Activated T-helper 1 cell treated with anti-CD3 and anti-CD28 coated beads, Interleukin-12 subunit alpha, Interleukin-12 subunit beta, Interleukin-2, Interleukin-4 antibody, amounts not matched to agents 30 ng/mL and 10 ng/mL and 1 ng/mL, durations not matched to agents 14 hours and 24 hours and 36 hours (primary cell): ENCODE data around the gene OGG1. TPM values are rescaled to one million over a fixed set of nuclear protein-coding genes. Genes with fewer than 3 reads are reported as not detected.

ENCODE experiments used
- DNase-seq: peaks from one replicate; pipeline ENCODE4 v3.0.0; 2021; ENCODE audit warnings: low spot score
- H3K27ac Mint-ChIP-seq: one replicate; pipeline ENCODE4 v1.8.0; 2021; ENCODE audit warnings: mild to moderate bottlenecking, mixed read lengths
- H3K27me3 Mint-ChIP-seq: one replicate; pipeline ENCODE4 v1.8.0; 2022; ENCODE audit warnings: mild to moderate bottlenecking, moderate library complexity, mixed read lengths; ENCODE audit not compliant: insufficient read depth
- H3K36me3 Mint-ChIP-seq: one replicate; pipeline ENCODE4 v1.8.0; 2021; ENCODE audit warnings: low read depth, mixed read lengths
- H3K4me1 Mint-ChIP-seq: one replicate; pipeline ENCODE4 v1.8.0; 2021; ENCODE audit warnings: low read depth, mixed read lengths
- H3K4me3 Mint-ChIP-seq: one replicate; pipeline ENCODE4 v1.8.0; 2021; ENCODE audit warnings: mild to moderate bottlenecking, moderate library complexity, mixed read lengths
- H3K9me3 Mint-ChIP-seq: one replicate; pipeline ENCODE4 v1.8.0; 2021; ENCODE audit warnings: mixed read lengths
- intact Hi-C: fragments of 100-400 bp; cut with micrococcal nuclease; formaldehyde crosslinking; loops from one replicate; pipeline ENCODE4 v1.15.1; 2024
- total RNA-seq: library from RNA; stranded (reverse); gene quantifications from 2 replicates; pipeline ENCODE4 v1.2.3, GENCODE V29; 2022

The OGG1 gene
- total RNA-seq, 1 donor from 2014 or later, result 40.2 TPM

DNA sequence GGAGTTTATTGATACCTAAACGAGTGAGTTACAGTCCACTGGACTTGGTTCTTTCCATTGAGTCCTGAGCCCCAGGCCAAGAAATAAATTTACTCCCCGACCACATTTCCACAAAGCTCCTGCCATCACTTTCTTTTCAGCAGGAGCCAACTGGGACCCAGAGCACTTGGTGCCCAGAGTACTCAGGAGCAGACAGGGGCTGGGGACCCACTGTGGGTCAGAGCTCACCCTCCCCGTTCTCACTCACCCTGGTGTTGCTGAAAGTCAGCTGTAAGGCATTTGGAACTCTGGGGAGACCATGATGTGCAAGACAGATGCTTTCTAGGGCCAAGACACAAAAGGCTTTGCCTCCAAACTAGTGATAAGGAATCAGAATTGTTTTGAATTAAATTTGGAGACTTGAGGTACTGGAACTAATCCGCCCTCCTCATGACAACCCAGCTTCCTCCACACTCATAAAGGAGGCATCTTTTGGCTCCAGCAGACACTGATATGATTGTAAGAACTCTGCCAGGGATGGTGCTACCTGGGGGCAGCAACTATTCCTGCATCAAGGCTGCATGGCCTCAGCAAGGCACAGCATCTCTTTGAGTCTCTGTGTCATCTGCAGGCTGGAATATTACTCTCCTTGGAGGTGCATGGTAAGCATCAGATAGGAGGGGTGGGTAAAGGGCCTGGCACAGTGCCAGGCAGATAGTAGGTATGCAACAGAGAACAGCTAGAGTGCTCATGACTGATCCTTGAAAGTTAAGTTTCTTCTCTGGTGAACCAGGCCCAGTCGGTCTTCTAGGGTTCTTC lies 27.3 kb downstream of the OGG1 start:
- no peaks in the 10 kb centered on the region for H3K27me3 Mint-ChIP-seq
- peaks cover 55% of the 10 kb centered on the region for H3K4me1 Mint-ChIP-seq
- no peak for DNase-seq
- peak overlapping the region; percentile 90 for H3K27ac Mint-ChIP-seq
- peaks cover 3% of the 10 kb centered on the region for H3K9me3 Mint-ChIP-seq
- H3K36me3 Mint-ChIP-seq, result peaks cover 23% of the 10 kb centered on the region
- H3K4me3 Mint-ChIP-seq, result peak overlapping the region; percentile 53
- intact Hi-C loops, result no loop called here

DNA sequence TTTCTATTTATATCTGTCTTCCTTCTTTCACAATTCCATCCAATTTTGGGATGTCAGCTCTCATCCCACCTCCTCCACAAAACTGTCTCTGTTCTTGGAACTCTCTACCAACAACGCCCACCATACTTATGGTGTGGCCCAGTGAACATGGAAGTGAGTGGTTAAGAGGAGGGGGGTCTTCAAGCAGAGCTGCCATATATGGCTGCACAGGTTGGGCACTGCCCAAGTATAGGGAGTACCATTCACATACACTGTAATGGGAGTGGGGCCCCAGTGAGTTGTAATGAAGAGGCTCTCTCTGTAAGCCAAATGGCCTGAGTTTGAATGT lies 27.9 kb downstream of the OGG1 start:
- H3K4me1 Mint-ChIP-seq, result peaks cover 55% of the 10 kb centered on the region
- peaks cover 24% of the 10 kb centered on the region for H3K36me3 Mint-ChIP-seq
- H3K9me3 Mint-ChIP-seq, result peaks cover 3% of the 10 kb centered on the region
- no peak for DNase-seq
- peak overlapping the region; percentile 90 for H3K27ac Mint-ChIP-seq
- H3K27me3 Mint-ChIP-seq, result no peaks in the 10 kb centered on the region
- H3K4me3 Mint-ChIP-seq, result peak overlapping the region; percentile 53
- intact Hi-C loops, result loop anchor here (1.0 to 2.0 kb wide), 6 partner anchors 8 to 67 kb away; partner anchors contain the start of genes BRPF1, CAMK1, RPUSD3 and TADA3

- Mint-ChIP-seq H3K9me3 (peaks cover 3% of the 10 kb centered on the region), H3K4me3 (peak overlapping the region; percentile 53), H3K27me3 (no peaks in the 10 kb centered on the region), H3K27ac (peak overlapping the region; percentile 90), H3K4me1 (peaks cover 55% of the 10 kb centered on the region), H3K36me3 (peaks cover 28% of the 10 kb centered on the region)
- DNase-seq, result peak; percentile 16
- intact Hi-C loops, result loop anchor here (1.0 to 2.0 kb wide), 6 partner anchors 9 to 66 kb away; partner anchors contain the start of genes BRPF1, CAMK1, RPUSD3 and TADA3
Observed at GRCh38 chr3:9778143-9779074, 28.7 kb downstream of the OGG1 start.

DNA sequence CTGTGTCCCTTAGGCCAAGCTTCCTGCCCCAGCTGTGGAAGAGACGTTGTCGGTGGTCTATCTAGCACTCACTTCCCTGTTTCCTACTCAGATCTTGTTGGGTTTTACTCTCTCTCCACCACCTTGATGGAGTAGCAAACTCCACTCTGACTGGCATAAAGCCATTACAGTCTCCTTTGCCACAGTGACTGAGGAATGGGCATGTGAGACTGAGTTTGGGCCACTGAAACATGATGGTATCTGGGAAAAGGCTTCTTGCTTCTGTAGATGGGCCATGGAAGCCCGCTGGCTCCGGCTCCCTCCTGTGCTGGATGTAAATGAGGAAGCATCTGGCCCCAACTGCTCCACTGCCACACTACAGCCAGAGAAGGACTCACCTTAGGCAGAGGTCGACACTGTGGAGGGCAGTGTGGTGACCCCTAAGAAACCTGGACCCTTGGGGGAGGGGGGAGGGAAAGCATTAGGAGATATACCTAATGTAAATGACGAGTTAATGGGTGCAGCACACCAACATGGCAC lies 29.4 kb downstream of the OGG1 start:
- peaks cover 30% of the 10 kb centered on the region for H3K36me3 Mint-ChIP-seq
- intact Hi-C loops, result loop anchor here (2.0 kb wide), 1 partner anchor 66 kb away; the partner anchor contains the start of gene RPUSD3
- peak overlapping the region; percentile 45 for H3K4me3 Mint-ChIP-seq

GRCh38 chr3:9779721-9780457 lies 30.1 kb downstream of the OGG1 start:
- DNase-seq, result peak; percentile 23
- H3K27ac Mint-ChIP-seq, result peak overlapping the region; percentile 90
- H3K27me3 Mint-ChIP-seq, result no peaks in the 10 kb centered on the region
- H3K36me3 Mint-ChIP-seq, result peaks cover 31% of the 10 kb centered on the region
- peak overlapping the region; percentile 31 for H3K4me3 Mint-ChIP-seq
- H3K4me1 Mint-ChIP-seq, result peaks cover 55% of the 10 kb centered on the region
- intact Hi-C loops, result loop anchor here (2.0 kb wide), 1 partner anchor 65 kb away; the partner anchor contains the start of gene RPUSD3
- peaks cover 3% of the 10 kb centered on the region for H3K9me3 Mint-ChIP-seq

More for the DNA sequence above, 29.4 kb downstream of the OGG1 start:
- no peak for DNase-seq
- Mint-ChIP-seq H3K9me3 (peaks cover 3% of the 10 kb centered on the region), H3K27me3 (no peaks in the 10 kb centered on the region), H3K27ac (peak overlapping the region; percentile 90), H3K4me1 (peaks cover 55% of the 10 kb centered on the region)

DNA sequence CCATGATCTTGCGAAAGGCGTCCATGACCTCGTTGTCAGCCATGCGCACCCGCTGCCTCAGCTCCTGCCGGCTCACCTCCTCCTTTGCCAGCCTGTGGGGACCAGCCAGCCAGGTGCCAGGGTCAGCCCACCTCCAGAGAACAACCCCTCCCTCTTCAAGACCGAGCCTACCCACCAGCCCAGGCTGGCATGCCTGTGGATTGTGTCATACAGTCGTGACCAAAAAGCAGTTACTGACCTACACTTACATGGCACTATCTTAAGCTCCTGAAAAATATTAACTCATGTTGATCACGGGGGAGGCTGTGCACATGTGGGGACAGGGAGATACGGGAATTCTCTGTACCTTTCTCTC lies 30.7 kb downstream of the OGG1 start:
- intact Hi-C loops, result no loop called here
- no peak for DNase-seq
- H3K9me3 Mint-ChIP-seq, result peaks cover 3% of the 10 kb centered on the region
- H3K27ac Mint-ChIP-seq, result peak overlapping the region; percentile 90
- H3K4me1 Mint-ChIP-seq, result peaks cover 53% of the 10 kb centered on the region
- H3K4me3 Mint-ChIP-seq, result no peak overlapping the region
- H3K36me3 Mint-ChIP-seq, result peaks cover 32% of the 10 kb centered on the region
- H3K27me3 Mint-ChIP-seq, result no peaks in the 10 kb centered on the region

GRCh38 chr3:9780910-9781309 lies 31.2 kb downstream of the OGG1 start:
- Mint-ChIP-seq H3K4me3 (no peak overlapping the region), H3K36me3 (peaks cover 34% of the 10 kb centered on the region), H3K27ac (peak overlapping the region; percentile 90), H3K4me1 (peaks cover 56% of the 10 kb centered on the region), H3K9me3 (peaks cover 3% of the 10 kb centered on the region), H3K27me3 (no peaks in the 10 kb centered on the region)
- intact Hi-C loops, result no loop called here
- no peak for DNase-seq

DNA sequence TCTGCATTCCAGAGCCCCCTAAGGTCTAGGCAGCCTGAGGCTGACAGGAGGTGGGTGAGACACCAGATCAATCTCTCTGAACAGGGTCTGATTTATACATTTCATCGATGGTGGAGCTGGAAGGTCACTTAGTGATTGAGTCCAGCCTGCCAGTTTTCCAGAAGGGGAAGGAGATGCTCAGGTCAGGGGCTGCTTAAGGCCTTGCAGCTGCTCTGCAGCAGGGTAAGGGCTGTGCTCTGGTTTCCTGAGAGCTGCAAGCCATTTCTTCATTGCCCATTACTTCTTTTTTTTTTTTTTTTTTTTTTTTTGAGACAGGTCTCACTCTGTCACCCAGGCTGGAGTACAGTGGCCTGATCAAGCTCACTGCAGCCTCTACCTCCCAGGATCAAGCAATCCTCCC lies 31.8 kb downstream of the OGG1 start:
- peaks cover 59% of the 10 kb centered on the region for H3K4me1 Mint-ChIP-seq
- no peak overlapping the region for H3K4me3 Mint-ChIP-seq
- H3K9me3 Mint-ChIP-seq, result peaks cover 3% of the 10 kb centered on the region
- intact Hi-C loops, result no loop called here
- peaks cover 39% of the 10 kb centered on the region for H3K36me3 Mint-ChIP-seq
- no peaks in the 10 kb centered on the region for H3K27me3 Mint-ChIP-seq
- peak overlapping the region; percentile 70 for H3K27ac Mint-ChIP-seq
- DNase-seq, result no peak

DNA sequence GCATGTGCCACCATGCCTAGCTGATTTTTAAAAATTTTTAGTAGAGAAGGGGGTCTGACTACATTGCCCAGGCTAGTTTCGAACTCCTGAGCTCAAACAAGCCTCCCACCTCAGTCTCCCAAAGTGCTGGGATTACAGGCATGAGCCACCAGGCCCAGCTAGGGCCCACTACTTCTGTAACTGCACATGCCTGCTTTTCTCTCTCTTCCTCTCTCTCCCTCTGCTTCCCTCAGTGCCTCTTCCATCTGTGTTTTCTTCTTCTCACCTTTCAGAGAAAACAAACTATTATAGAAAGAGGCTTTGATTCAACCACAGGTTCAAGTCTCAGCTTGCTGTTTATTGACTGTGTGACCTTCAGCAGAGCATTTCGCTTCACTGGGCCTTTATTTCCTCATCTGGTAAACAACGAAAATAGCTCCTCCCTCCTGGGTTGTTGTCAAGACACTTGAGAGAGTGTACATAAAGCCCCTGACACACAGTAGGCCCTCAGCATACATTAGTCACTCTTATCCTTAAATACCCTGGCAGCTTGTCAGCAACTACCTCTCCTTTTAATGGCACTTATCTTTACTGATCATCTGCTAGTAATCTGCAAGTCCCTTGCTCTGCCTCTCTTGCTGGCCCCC lies 32.3 kb downstream of the OGG1 start:
- peaks cover 3% of the 10 kb centered on the region for H3K9me3 Mint-ChIP-seq
- H3K27ac Mint-ChIP-seq, result peak overlapping the region; percentile 49
- intact Hi-C loops, result no loop called here
- peaks cover 58% of the 10 kb centered on the region for H3K4me1 Mint-ChIP-seq
- H3K4me3 Mint-ChIP-seq, result no peak overlapping the region
- DNase-seq, result no peak
- peaks cover 43% of the 10 kb centered on the region for H3K36me3 Mint-ChIP-seq
- no peaks in the 10 kb centered on the region for H3K27me3 Mint-ChIP-seq

GRCh38 chr3:9782770-9783169 lies 33.0 kb downstream of the OGG1 start:
- intact Hi-C loops, result no loop called here
- H3K27me3 Mint-ChIP-seq, result no peaks in the 10 kb centered on the region
- H3K27ac Mint-ChIP-seq, result no peak overlapping the region
- H3K9me3 Mint-ChIP-seq, result peaks cover under 1% of the 10 kb centered on the region
- peaks cover 48% of the 10 kb centered on the region for H3K36me3 Mint-ChIP-seq
- H3K4me1 Mint-ChIP-seq, result peaks cover 58% of the 10 kb centered on the region
- no peak for DNase-seq
- H3K4me3 Mint-ChIP-seq, result no peak overlapping the region

DNA sequence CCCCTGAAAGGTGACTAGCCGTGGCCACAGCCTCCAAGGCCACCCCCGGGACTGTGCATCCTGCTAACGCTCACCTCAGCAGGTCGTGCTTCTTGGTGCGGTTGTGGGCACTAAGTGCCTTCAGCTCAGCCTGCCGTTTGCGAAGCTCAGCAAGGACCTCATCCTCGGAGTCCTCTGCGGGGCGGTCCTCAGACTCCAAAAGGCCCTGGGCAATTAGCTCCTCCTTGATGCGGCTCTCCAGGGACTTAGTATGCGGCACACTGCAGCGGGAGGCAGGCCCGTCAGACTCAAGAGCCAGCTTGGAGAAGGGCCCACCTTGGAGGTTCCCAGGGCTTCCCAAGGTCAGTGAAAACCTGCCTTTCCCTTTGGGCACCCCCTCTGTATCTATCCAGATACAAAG lies 34.2 kb downstream of the OGG1 start:
- no peaks in the 10 kb centered on the region for H3K27me3 Mint-ChIP-seq
- intact Hi-C loops, result no loop called here
- peaks cover 51% of the 10 kb centered on the region for H3K36me3 Mint-ChIP-seq
- H3K27ac Mint-ChIP-seq, result no peak overlapping the region
- peaks cover 49% of the 10 kb centered on the region for H3K4me1 Mint-ChIP-seq
- H3K4me3 Mint-ChIP-seq, result no peak overlapping the region
- no peaks in the 10 kb centered on the region for H3K9me3 Mint-ChIP-seq
- DNase-seq, result no peak

DNA sequence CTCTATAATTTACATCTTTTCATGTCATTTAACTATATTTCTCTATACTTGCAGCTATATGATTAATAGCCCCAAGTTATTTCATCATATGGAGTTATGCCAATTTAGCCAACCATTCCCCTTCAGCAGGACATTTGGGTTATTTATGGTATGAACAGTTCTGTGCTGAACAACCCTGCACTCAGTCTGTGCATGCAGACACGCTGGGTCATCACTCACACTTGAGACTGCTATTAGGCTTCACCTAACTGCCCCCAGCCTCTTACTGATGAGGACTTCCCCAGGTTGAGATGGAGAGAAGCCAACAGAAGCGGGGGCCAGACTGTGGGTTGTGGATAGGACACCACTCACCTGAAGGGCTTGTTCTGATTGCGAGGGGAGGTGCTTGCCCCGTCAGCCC lies 35.2 kb downstream of the OGG1 start:
- peaks cover 54% of the 10 kb centered on the region for H3K36me3 Mint-ChIP-seq
- H3K4me3 Mint-ChIP-seq, result no peak overlapping the region
- peaks cover 41% of the 10 kb centered on the region for H3K4me1 Mint-ChIP-seq
- intact Hi-C loops, result no loop called here
- DNase-seq, result no peak
- no peaks in the 10 kb centered on the region for H3K9me3 Mint-ChIP-seq
- peak overlapping the region; percentile 48 for H3K27ac Mint-ChIP-seq
- no peaks in the 10 kb centered on the region for H3K27me3 Mint-ChIP-seq
